ENCODE results near the gene KCNS3.

The KCNS3 gene

DNA sequence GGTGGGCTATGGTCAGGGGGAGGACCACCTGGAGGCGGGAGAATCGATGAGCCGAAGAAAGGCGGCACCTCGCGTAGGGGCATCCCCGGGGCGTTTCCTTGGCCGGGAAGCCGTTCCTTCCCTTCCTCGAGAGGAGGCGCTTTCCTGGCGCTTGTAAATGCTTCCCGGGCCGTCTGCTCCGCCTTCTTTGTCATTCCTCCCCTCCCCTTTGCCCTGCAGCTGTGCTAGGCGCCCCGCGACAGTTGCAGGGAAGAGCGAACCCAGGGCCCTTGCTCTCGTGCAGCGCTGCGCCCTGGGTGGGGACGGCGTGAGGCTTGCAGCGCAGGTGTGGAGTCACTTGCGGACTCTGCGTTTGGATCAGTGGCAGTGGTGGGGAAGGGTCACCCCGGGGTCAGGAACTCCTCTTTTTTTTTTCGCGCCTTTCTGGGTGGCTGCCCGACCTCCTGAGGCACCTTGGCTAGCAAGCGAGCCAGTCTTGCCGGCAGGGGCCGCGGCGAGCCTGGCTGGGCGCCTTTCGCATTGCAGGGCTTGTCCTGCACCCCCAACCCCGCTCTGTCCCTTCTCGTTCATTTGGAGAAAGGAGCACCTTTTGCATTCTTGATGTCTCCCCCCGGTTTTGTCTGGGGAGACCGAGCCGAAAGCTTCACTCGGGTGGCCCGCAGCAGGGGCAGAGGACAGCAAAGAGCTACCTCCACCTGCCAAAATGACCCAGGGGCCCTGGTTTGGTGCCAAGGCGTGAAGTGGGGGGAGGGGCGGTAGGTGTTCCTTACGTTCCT, 858 bp downstream of the KCNS3 start:
- DNase-seq (ENCODE audit: low read depth in 2 of 2): no peak

DNA sequence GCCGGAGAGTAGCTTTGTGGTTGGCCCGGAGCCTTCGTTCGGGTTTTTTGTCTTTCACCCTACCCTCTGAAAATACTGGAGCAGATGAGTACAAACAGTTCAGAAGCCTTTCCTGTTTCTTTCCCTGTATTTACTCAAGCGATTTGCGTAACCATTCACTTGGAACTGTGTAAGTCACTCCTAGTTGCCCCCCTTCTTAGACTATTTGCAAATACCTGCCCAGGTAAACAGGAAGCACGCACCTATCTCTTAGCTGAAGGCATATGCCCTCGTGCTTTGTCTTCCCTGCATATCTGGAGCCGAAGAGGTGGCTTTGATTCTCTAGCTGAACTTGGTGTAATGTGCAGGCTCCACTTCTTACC, 1.4 kb downstream of the KCNS3 start:
- DNase-seq (ENCODE audit: low read depth in 2 of 2): no peak

DNA sequence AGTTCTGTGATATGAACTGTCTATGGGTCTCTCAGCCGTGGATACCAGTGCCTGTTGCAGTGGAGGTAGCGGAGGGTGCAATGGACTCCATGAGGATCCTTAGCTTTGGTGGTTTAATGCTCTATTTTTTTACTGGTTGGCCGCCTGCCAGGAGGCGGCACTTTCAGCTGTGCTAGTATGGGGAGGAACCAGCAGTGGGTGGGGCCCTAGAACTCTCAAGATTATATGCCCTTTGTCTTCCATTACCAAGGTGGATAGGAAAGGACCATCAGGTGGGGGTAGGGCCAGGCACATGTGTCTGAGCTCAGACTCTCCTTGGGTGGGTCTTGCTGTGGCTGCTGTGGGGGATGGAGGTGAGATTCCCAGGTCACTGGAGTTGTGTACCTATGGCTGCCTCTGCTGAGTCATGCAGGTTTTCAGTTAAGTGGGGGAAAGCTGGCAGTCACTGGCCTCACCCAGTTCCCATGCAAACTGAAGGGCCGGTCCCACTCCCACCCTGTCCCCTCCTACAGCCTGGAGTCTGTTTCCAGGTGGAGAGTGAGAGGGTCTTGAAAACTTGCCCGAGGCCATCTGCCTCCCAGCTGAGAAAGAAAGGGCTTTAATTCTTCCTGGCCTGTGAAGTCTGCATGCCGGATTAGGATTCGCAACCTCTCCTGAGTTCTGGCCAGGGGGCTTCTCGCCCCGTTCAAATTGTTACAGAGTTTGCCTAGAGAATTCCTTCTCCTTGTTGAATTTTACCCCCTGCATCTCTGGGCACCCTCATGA, 14.5 kb downstream of the KCNS3 start:
- DNase-seq (ENCODE audit: low read depth in 2 of 2): no peak

DNA sequence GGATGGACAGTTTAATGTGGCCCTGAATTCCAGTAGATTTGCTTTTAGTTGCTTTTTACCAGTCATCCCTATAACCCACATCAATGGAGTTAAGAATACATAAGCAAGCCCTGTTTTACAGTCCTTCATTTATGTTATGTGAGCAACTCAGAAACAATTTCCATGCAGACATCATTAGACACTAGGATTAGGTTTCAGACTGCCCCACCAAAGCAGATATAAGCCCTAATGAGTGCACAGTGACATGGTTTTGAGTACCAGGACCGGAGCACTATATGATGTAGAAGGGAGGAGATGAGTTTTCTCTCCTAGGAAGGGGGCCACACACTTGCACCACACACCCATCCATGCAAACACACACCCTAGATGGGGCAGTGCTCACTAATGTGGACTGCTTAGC, 15.5 kb downstream of the KCNS3 start:
- DNase-seq (ENCODE audit: low read depth in 2 of 2): no peak

DNA sequence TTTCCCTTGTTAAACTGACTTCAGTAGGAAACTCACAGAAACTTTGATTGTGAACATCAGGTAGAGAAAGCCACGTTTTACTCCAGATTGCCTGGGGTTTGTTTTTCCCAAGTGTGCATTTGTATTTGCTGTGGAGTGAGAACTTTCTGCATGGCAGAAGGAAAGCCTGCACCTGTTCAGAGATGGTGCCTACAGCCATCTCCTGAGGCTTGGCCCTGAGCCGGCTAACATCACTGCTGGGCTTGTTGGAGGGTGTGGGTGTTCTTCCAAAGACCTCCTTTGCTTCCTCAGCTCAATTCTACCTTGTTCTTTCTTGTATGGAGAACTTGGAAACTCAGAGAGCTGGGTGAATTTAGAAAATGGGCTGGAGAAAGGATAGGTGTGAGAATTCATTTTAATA, 16.1 kb downstream of the KCNS3 start:
- no peak for DNase-seq (ENCODE audit: low read depth in 2 of 2)

DNA sequence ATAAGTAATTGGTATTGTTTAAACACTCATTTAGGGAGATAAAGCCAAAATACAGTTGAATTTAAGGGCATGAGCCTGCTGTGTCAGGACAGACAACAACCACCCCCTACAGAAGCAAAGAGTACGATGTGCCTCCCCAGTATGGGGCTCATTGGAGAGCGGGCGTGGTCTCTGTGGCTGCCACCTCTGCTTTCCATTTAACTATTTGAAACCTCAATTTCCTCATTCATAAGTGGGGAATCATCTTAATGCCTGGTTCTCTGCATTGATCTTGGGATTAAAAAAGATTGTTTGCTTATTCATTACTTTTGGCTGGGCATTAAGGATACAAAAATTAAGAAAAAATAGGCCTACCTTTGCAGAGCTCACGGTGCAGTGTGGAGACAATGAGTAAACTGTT, 21.4 kb downstream of the KCNS3 start:
- no peak for DNase-seq (ENCODE audit: low read depth in 2 of 2)

DNA sequence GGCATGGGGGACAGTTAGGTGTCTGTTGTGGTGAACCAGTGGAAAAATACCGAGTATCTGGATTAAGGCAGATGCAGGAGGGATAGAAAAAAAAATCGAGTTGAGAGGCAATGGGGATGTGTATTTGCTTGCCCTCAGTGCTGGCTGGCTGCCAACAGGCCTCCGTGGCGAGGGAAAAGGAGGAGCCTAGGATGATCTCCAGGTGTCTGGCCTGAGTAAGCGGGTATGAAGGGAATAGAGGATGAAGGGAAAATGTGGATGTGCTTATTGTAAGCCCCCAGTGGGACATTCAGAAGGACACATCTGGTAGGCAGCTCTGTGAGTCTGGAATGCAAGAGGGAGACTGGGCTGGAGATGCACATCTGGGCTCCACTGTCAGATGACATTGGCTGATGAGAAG, 22.8 kb downstream of the KCNS3 start:
- DNase-seq (ENCODE audit: low read depth in 2 of 2): no peak

DNA sequence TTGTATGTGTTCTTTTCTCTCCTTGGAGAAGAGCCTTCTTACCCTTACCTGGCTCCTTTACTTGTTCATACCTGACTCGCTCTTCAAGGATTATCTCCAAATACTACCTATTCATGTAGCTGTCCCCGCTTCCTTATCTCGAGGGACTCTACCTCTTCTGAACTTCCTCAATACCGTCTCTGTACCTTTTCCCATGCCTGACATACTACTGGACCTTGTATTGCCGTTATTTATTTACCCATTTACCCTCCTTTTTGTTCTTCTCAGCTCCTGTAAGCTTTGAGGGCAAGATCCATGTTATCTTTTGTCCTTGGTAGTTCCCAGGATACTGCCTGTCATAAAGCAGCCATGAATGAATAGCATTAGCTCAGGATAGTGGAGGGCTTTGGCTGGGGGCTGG, 32.5 kb downstream of the KCNS3 start:
- no peak for DNase-seq (ENCODE audit: low read depth in 2 of 2)

DNA sequence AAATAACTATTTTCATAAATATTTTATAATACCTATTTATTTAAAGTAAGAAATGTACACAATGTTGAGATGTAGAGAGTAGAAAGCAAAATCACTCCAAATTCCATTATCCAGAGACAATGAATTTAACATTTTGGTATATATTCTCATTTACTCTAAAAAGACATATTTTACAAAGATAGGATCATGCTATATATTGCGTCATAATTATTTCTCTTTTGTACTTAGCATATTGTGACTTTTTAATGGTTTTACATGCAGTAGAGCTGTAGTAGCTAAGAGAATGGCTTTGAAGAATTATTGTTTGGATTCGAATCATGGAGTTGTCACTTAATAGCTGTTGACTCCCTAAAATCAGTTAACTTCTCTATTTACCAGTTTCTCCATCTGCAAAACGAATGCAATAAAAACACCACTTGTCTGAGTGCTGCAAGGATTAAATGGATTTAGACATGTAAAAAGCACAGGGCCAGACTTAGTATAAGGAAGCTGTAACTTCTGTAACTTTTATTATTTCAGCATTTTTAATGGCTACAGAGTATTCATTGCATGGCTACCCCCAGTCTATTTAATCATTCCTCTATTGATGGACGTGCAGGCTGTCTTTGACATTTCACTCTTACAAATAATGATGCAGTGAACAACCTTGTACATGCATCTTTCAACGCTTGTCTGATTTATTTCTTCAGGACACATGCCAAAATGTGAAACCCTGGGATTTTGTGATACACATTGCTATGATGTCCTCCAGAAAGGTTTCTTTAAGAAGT, 33.2 kb downstream of the KCNS3 start:
- DNase-seq (ENCODE audit: low read depth in 2 of 2): no peak

DNA sequence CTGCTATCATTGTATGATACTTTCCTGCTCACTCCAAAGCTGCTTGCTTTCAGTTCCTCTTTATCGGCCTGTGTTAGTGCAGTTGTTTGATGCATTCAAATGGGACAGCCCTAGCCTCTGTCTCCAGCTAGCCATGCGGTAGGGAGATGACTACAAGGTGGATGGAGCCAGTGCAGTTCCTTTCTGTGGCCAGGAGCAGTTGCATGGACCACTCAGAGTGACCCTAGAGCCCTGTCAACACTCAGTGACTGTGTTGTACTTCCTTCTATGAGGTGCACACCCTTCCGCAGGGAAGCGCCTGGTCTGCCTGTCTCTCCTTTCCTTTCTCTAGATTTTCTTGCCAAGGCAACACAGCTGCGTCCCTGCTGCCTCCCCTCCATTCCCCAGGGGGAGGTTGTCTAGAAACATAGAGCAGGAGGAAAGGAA, 33.8 kb downstream of the KCNS3 start:
- no peak for DNase-seq (ENCODE audit: low read depth in 2 of 2)

DNA sequence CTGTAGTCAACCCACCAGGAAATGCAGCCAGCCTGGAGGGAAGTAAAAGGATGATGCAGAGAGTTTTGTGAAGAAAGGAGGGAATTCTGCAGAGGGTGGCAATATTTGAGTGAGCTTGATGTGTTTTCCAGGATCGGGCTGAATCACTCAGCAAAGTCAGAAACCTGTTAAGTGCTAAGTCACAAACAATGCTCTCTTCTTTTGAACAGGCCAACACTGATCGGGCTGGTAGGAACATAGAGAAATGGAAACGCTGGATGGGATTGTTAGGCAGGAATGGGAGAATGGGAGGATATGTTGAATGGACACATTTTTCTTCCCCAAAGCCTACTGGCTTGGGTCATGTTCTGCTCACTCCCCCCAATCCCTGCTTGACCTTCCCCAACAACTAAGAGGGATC, 36.6 kb downstream of the KCNS3 start:
- DNase-seq (ENCODE audit: low read depth in 2 of 2): no peak

DNA sequence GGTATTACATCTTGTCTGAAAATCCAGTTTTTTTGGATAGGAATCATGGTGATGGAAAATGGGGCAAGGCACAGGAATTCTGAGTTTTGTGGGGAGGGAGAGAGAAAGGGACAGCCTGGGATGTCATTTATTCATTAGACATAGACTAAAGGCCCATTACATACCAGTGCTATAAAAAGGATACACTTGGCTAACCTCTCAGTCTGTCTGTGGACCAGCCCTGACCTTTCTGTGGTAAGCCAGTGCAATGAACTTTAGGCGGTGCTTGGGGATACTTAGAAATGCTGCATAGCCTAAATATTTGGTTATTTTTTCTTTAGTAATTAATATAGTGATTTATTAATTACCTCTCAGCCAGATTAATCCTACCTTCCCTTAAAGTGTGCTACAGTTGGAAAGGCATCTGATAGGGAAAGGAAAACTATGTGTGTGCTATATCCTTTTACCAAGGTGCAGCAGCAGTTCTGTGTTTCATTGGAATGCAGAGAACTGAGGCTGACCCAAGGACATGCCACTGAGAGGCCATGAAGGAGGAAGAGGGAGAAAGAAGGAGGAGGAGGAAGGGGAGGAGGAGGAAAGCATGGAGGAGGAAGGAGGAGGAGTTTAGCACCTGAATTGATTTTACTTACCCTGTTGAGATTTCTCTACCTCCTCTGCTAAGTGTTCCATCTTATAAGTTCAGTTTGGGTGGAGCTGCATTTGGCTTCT, 37.5 kb downstream of the KCNS3 start:
- DNase-seq (ENCODE audit: low read depth in 2 of 2): no peak

DNA sequence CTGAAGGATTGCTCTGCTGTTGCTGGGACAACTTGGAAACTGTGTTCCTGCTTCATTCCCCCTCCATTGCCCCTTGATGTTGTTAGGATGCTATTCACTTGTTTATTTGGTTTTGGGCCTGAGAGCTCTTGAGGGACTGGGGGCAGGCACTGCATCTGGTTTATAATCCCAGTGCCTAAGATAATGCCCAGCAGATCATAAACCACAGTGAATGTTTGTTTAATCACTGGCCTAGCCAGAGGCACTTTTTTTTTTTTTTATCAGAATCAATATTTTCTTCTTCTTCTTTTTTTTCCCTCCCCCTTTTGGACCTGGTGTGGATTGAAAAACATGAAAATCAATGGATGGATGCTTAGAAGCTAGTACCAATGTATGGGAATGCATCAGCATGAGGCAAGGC, 38.1 kb downstream of the KCNS3 start:
- DNase-seq (ENCODE audit: low read depth in 2 of 2): no peak

DNA sequence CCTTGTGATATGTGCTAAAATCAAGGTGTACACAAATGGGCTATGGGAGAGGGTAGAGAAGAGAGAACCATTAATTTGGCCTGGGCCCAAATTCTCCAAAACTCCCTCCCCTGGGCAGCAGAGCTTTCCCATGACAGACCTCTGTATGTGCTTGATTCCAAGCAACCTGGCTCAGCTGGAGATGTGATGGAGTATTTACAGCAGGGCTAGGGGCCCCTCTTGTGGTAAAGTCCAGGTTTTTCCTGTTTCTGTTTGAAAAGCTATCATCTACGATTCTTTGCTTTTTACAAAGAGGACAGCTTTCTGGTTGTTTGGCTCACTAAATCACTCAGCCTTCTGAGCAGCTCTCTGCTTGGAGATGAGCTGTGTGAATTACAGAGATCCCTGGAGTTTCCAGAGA, 40.3 kb downstream of the KCNS3 start:
- no peak for DNase-seq (ENCODE audit: low read depth in 2 of 2)

DNA sequence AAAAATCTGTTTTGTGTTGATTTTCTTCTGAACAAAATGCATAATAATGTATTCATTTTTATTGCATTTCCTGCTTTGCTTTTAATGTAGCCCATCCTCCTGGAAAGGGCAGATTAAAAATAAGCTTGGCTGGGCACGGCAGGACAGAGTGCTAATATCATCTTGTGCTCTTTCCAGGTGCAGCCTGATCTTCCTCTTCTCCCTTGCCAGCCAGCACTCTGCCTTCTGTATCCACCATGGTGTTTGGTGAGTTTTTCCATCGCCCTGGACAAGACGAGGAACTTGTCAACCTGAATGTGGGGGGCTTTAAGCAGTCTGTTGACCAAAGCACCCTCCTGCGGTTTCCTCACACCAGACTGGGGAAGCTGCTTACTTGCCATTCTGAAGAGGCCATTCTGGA, 52.3 kb downstream of the KCNS3 start:
- DNase-seq (ENCODE audit: low read depth in 2 of 2): no peak

DNA sequence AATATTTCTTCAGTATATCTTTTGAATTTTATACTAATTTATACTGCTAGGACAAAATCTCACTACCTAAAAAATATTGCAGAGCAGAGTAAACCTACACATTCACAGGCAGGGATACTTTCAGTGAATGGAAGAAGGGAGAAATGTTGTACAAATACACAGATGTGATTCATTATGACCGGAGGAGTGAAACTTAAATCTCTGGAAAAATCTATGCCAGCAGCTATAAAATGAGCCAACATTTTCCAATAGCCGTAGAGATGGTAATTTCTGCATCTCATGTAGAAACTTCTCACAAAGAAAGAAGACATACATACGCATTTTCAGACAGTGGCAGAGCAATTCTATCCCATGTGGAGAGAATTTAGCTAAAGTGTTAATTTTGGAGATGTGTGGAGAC, 54.8 kb downstream of the KCNS3 start:
- DNase-seq (ENCODE audit: low read depth in 2 of 2): no peak

DNA sequence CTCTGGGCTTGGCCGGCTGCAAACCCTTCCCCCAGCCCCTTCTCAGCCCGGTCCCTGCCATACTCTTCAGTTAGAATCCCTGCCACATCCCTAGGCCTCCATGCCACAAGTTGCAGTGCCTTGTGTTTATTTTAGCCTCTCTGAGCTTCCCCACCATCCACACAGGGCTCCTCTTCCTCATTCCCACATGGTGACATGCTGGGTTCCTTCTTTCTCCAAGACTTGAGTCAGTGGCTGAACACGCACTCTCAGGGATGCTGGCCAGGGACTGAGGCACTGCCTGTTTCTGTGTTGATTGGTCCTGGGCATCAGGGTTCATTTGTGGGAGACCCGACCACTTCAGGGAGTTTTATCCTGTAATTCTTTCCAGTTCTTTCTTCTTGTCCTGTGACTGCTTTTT, 56.3 kb downstream of the KCNS3 start:
- no peak for DNase-seq (ENCODE audit: low read depth in 2 of 2)

DNA sequence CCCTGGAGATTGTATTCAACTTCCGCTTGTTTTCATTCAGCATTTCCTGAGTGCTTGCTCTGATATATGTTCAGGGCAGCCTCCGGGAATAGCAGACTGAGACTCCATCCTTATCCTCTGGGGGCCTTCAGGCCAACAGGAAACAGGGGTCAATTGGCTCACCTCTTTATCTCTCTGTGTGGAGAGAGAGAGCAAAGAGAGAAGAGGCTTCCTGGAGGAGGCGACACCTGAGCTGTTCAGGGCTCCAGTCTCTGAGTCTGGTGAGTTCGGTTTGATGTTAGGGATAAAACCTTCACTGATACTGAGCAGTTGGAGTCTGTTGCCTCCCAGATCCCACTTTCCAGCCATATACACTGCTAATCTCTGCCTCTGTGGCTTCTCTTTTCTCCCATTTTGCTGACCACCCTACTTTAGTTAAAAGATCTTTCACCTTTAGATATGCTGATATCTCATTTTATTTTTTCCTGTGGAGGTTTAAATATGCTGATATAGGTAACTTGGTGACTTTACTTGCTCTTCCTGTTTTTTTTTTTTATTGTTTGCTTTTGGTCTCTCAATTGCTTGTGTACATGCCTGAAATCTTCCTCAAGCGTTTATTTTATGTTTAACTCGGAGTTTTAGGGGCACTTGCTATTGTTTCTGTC, 56.9 kb downstream of the KCNS3 start:
- DNase-seq (ENCODE audit: low read depth in 2 of 2): no peak

DNA sequence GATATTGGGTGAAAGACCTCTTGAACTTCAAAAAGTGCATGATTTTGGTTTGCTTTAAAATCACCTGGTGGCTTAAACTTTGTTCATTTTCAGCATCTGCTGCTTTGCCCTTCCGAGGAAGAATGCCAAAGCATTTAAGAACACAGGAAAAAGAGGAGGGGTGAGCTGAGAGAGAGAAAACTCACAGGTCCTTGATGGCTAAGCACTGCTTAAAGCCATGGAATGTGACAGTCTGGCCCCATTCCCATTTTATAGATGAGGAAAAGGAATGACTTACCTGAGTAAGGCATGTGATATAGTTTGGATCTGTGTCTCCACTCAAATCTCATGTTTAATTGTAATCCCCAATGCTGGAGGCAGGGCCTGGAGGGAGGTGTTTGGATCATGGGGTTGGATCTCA, 58.1 kb downstream of the KCNS3 start:
- DNase-seq (ENCODE audit: low read depth in 2 of 2): no peak

DNA sequence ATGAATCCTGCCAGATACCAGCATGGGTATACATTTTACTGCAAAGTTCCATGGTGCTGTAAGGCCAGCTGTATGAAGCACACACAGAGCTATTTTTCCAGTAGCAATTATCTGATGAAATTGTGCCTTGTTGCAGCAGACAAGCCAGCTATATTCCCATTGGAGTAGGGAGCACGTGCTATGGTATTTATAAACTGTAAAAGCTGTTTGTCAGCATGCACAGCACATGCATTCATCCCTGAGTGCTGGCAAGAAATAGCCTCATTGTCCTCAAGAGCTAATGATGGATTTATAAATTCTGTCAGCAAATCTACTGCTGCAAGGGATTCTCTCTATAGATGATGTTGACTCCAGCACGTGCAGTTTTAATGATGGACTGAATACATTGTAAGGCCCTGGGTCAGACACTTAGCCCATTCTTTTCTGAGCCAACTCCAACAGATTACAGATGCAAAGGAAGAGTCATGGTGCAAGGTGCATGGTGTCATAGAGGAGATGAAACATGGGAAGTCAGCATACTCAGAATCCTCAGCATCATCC, 61.7 kb downstream of the KCNS3 start:
- no peak for DNase-seq (ENCODE audit: low read depth in 2 of 2)

DNA sequence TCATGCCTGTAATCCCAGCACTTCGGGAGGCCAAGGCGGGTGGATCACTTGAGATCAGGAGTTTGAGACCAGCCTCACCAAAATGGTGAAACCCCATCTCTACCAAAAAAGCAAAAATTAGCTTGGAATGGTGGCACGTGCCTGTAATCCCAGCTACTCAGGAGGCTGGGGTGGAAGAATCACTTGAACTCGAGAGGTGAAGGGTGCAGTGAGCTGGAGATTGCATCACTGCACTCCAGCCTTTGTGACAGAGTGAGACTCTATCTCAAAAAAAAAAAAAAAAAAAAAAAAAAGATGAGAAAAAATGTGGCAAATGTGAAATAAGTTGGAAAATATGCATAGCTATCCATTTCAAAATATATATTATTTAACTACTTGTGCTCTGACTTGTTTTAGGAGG, 65.0 kb downstream of the KCNS3 start:
- DNase-seq (ENCODE audit: low read depth in 2 of 2): no peak
